ENCODE measurements around the gene CDH23.

Gene CDH23

GRCh38 chr10:71816421-71816851 is 419.7 kb downstream of the CDH23 start:
- DNase-seq (ENCODE audit: low read depth in 2 of 2): no peak

GRCh38 chr10:71816936-71817618 is 420.4 kb downstream of the CDH23 start:
- no peak for DNase-seq (ENCODE audit: low read depth in 2 of 2)

- no peak for DNase-seq (ENCODE audit: low read depth in 2 of 2)
Measured at GRCh38 chr10:71817831-71818655, 421.3 kb downstream of the CDH23 start.

GRCh38 chr10:71818674-71819260 is 422.0 kb downstream of the CDH23 start:
- no peak for DNase-seq (ENCODE audit: low read depth in 2 of 2)

GRCh38 chr10:71819441-71819861 is 422.7 kb downstream of the CDH23 start:
- DNase-seq (ENCODE audit: low read depth in 2 of 2): no peak

GRCh38 chr10:71819985-71820384 is 423.3 kb downstream of the CDH23 start:
- DNase-seq (ENCODE audit: low read depth in 2 of 2): no peak

- no peak for DNase-seq (ENCODE audit: low read depth in 2 of 2)
Measured at GRCh38 chr10:71820966-71821365, 424.2 kb downstream of the CDH23 start.

GRCh38 chr10:71821909-71822763 is 425.4 kb downstream of the CDH23 start:
- DNase-seq (ENCODE audit: low read depth in 2 of 2): no peak

GRCh38 chr10:71823356-71823755 is 426.6 kb downstream of the CDH23 start:
- DNase-seq (ENCODE audit: low read depth in 2 of 2): no peak

- no peak for DNase-seq (ENCODE audit: low read depth in 2 of 2)
Measured at GRCh38 chr10:71824333-71824732, 427.6 kb downstream of the CDH23 start.

GRCh38 chr10:71825217-71825616 is 428.5 kb downstream of the CDH23 start:
- DNase-seq (ENCODE audit: low read depth in 2 of 2): no peak

- DNase-seq (ENCODE audit: low read depth in 2 of 2): no peak
Measured at GRCh38 chr10:71827852-71828251, 431.1 kb downstream of the CDH23 start.

GRCh38 chr10:71828702-71829101 is 432.0 kb downstream of the CDH23 start:
- no peak for DNase-seq (ENCODE audit: low read depth in 2 of 2)

GRCh38 chr10:71829171-71829570 is 432.5 kb downstream of the CDH23 start:
- DNase-seq (ENCODE audit: low read depth in 2 of 2): no peak

- no peak for DNase-seq (ENCODE audit: low read depth in 2 of 2)
Measured at GRCh38 chr10:71829896-71830295, 433.2 kb downstream of the CDH23 start.

- DNase-seq (ENCODE audit: low read depth in 2 of 2): no peak
Measured at GRCh38 chr10:71830726-71831125, 434.0 kb downstream of the CDH23 start.

GRCh38 chr10:71831646-71832552 is 435.2 kb downstream of the CDH23 start:
- no peak for DNase-seq (ENCODE audit: low read depth in 2 of 2)

GRCh38 chr10:71832967-71833366 is 436.2 kb downstream of the CDH23 start:
- DNase-seq (ENCODE audit: low read depth in 2 of 2): no peak

GRCh38 chr10:71833451-71834342 is 437.0 kb downstream of the CDH23 start:
- no peak for DNase-seq (ENCODE audit: low read depth in 2 of 2)

GRCh38 chr10:71834343-71834674 is 437.6 kb downstream of the CDH23 start:
- DNase-seq (ENCODE audit: low read depth in 2 of 2): no peak

All from stimulated activated CD4-positive, alpha-beta T cell treated with anti-CD3 and anti-CD28 coated beads, Interleukin-1b, Interleukin-23, amount 100 ng/mL, for 4 hours (primary cell).